ENCODE data around the gene MORN3.

- no peak for TF ChIP-seq FOSL1 (tag; conservative IDR thresholded peaks at IDR 0.05)
- no peak for TF ChIP-seq CBX1 (IDR thresholded peaks at IDR 0.05; ENCODE audit: low read depth)
- no peak for TF ChIP-seq RCOR1 (IDR thresholded peaks at IDR 0.05; ENCODE audit: borderline replicate concordance in 1 of 2, low read depth in 2 of 2, low read length in 2 of 2)
- TF ChIP-seq POLR2AphosphoS5 (IDR thresholded peaks at IDR 0.05; ENCODE audit: control insufficient read depth, insufficient read depth, low read depth, low read length): no peak
These were observed 13.3 kb downstream of the MORN3 start for GRCh38 chr12:121656122-121656521.
